Left ventricle myocardium inferior (tissue), 1 donor: Measurements from ENCODE around the gene IPMK. TPM values are rescaled to one million over a fixed set of nuclear protein-coding genes. Genes with fewer than 3 reads are reported as not detected.

Source experiments
- DNase-seq: peaks from one replicate; pipeline ENCODE4 v3.0.0-alpha.2; 2020
- H3K27ac ChIP-seq: fragments of 200-600 bp; replicated peaks from 2 replicates; pipeline ENCODE4 v1.8.0; 2021
- H3K27me3 ChIP-seq: fragments of 200-600 bp; 2 replicates; pipeline ENCODE4 v1.8.0; 2021; ENCODE audit warnings: low read depth
- H3K36me3 ChIP-seq: fragments of 200-600 bp; 2 replicates; pipeline ENCODE4 v1.8.0; 2021
- H3K4me1 ChIP-seq: fragments of 200-600 bp; 2 replicates; pipeline ENCODE4 v1.8.0; 2021
- H3K4me3 ChIP-seq: fragments of 200-600 bp; 2 replicates; pipeline ENCODE4 v1.8.0; 2021; ENCODE audit warnings: mild to moderate bottlenecking, moderate library complexity
- H3K9me3 ChIP-seq: fragments of 200-600 bp; replicated peaks from 2 replicates; pipeline ENCODE4 v1.8.0; 2021
- CTCF ChIP-seq: fragments of 200-600 bp; IDR thresholded peaks from 2 replicates; pipeline ENCODE4 v1.8.0; 2021; ENCODE audit warnings: antibody characterized with exemption, mild to moderate bottlenecking, borderline replicate concordance
- intact Hi-C: fragments of 100-400 bp; cut with micrococcal nuclease; formaldehyde crosslinking; loops from one replicate; pipeline ENCODE4 v1.11.0; 2022
- total RNA-seq: library from RNA; stranded (reverse); fragmentation: NEBNext Ultra II Directional; extraction: Animal tissue kit (Norgen Biotek cat#: 25700); gene quantifications from one replicate; pipeline ENCODE4 v1.2.1, GENCODE V29; 2021
- donor health status: DM: no; HTN: yes; CAD: no; lungs with severe emphysema.

The IPMK gene
- total RNA-seq, 1 donor from 2014 or later = 2.3 TPM

- H3K27me3 ChIP-seq = no peaks in the 10 kb centered on the region
- no peak for DNase-seq
- H3K36me3 ChIP-seq = no peaks in the 10 kb centered on the region
- no peak overlapping the region for H3K4me3 ChIP-seq
- no peaks in the 10 kb centered on the region for H3K9me3 ChIP-seq
- H3K27ac ChIP-seq = no peak overlapping the region
- H3K4me1 ChIP-seq = no peaks in the 10 kb centered on the region
- TF ChIP-seq CTCF = no peak
- intact Hi-C loops = loop anchor here (2.0 kb wide), 1 partner anchor 115 kb away; no protein-coding TSS in a partner anchor
Observed at GRCh38 chr10:58175990-58176900, 91.4 kb downstream of the IPMK start.

- no peaks in the 10 kb centered on the region for H3K4me1 ChIP-seq
- no peak overlapping the region for H3K4me3 ChIP-seq
- no peak overlapping the region for H3K27ac ChIP-seq
- intact Hi-C loops = no loop called here
- H3K36me3 ChIP-seq = no peaks in the 10 kb centered on the region
- no peaks in the 10 kb centered on the region for H3K27me3 ChIP-seq
- DNase-seq = no peak
- TF ChIP-seq CTCF = no peak
- no peaks in the 10 kb centered on the region for H3K9me3 ChIP-seq
Observed at GRCh38 chr10:58174831-58175230, 92.9 kb downstream of the IPMK start.

GRCh38 chr10:58173391-58173790, 94.3 kb downstream of the IPMK start:
- Histone ChIP-seq H3K27ac (no peak overlapping the region), H3K36me3 (no peaks in the 10 kb centered on the region), H3K4me3 (no peak overlapping the region), H3K9me3 (no peaks in the 10 kb centered on the region), H3K27me3 (no peaks in the 10 kb centered on the region), H3K4me1 (no peaks in the 10 kb centered on the region)
- intact Hi-C loops = no loop called here
- no peak for TF ChIP-seq CTCF
- no peak for DNase-seq

- Histone ChIP-seq H3K9me3 (no peaks in the 10 kb centered on the region), H3K36me3 (no peaks in the 10 kb centered on the region), H3K4me3 (no peak overlapping the region), H3K4me1 (no peaks in the 10 kb centered on the region), H3K27ac (no peak overlapping the region), H3K27me3 (peaks cover 6% of the 10 kb centered on the region)
- intact Hi-C loops = no loop called here
- no peak for DNase-seq
- no peak for TF ChIP-seq CTCF
Observed at GRCh38 chr10:58171146-58171545, 96.5 kb downstream of the IPMK start.

GRCh38 chr10:58164517-58164916, 103.2 kb downstream of the IPMK start:
- peaks cover 36% of the 10 kb centered on the region for H3K27me3 ChIP-seq
- H3K36me3 ChIP-seq = no peaks in the 10 kb centered on the region
- TF ChIP-seq CTCF = no peak
- intact Hi-C loops = no loop called here
- no peak overlapping the region for H3K27ac ChIP-seq
- no peaks in the 10 kb centered on the region for H3K4me1 ChIP-seq
- no peak for DNase-seq
- H3K4me3 ChIP-seq = no peak overlapping the region
- H3K9me3 ChIP-seq = no peaks in the 10 kb centered on the region
